PC-3 (cell line): ENCODE results near the gene RFC2. TPM values are rescaled to one million over a fixed set of nuclear protein-coding genes. Genes with fewer than 3 reads are reported as not detected.
A peak's percentile ranks its signal among the peaks of the same experiment; 100 is the strongest.

Source experiments
- ATAC-seq: fragments of 200-7000 bp; cut with Tn5 transposase; 2 replicates; pipeline ENCODE4 v1.9.1; 2020; ENCODE audit warnings: mild to moderate bottlenecking, moderate library complexity
- Bru-seq: library from RNA; stranded (reverse); fragments of 400-500 nt; gene quantifications from one replicate; lab custom pipeline; 2021; lab: Mats Ljungman, UMichigan
- BruChase-seq, 2 experiments: library from RNA; stranded (reverse); fragments of 400-500 nt; gene quantifications; one replicate each; lab custom pipeline; 2021; lab: Mats Ljungman, UMichigan
- BruUV-seq: library from RNA; stranded (reverse); fragments of 400-500 nt; replicated peaks from 2 replicates; lab custom pipeline; 2021; lab: Mats Ljungman, UMichigan
- CTCF ChIA-PET: fragments of 300-600 bp; sonication (Branson Sonifier 250); formaldehyde crosslinking; loops from one replicate; lab custom pipeline; 2022; ENCODE audit warnings: antibody characterized with exemption; lab: Charles Lee
- POLR2A ChIA-PET: fragments of 300-600 bp; sonication (Branson Sonifier 250); formaldehyde crosslinking; loops from one replicate; lab custom pipeline; 2022; ENCODE audit warnings: antibody characterized with exemption; ENCODE audit not compliant: unreplicated experiment; lab: Charles Lee
- DNase-seq: peaks from one replicate; pipeline ENCODE4 v3.0.0-alpha.2; 2015
- H2AFZ ChIP-seq: fragments of 300-600 bp; sonication (generic); 2 replicates; pipeline ENCODE4 v1.6.0; 2016; ENCODE audit warnings: antibody characterized with exemption, low read length
- H3F3A ChIP-seq: fragments of 300-600 bp; sonication (generic); one replicate; pipeline ENCODE4 v1.6.0; 2017; ENCODE audit warnings: antibody characterized with exemption, low read length, control low read depth, mild to moderate bottlenecking; ENCODE audit not compliant: unreplicated experiment
- H3K27ac ChIP-seq: fragments of 300-600 bp; sonication (generic); 2 replicates; pipeline ENCODE4 v1.5.1; 2016; ENCODE audit warnings: mild to moderate bottlenecking, low read length
- H3K27me3 ChIP-seq: fragments of 300-600 bp; sonication (generic); 2 replicates; pipeline ENCODE4 v1.6.1; 2016; ENCODE audit warnings: low read length, mixed read lengths
- H3K36me3 ChIP-seq: fragments of 300-600 bp; sonication (generic); 2 replicates; pipeline ENCODE4 v1.6.1; 2016; ENCODE audit warnings: low read depth, mixed run types, low read length, mixed read lengths
- H3K4me1 ChIP-seq: fragments of 300-600 bp; sonication (generic); 2 replicates; pipeline ENCODE4 v1.5.1; 2016; ENCODE audit warnings: low read length; ENCODE audit not compliant: insufficient read depth
- H3K4me2 ChIP-seq: fragments of 300-600 bp; sonication (generic); 2 replicates; pipeline ENCODE4 v1.6.0; 2016; ENCODE audit warnings: low read length
- H3K4me3 ChIP-seq: fragments of 300-600 bp; sonication (generic); 2 replicates; pipeline ENCODE4 v1.5.1; 2016; ENCODE audit warnings: mild to moderate bottlenecking, low read length, mixed read lengths
- H3K79me2 ChIP-seq: fragments of 300-600 bp; sonication (generic); 2 replicates; pipeline ENCODE4 v1.6.1; 2017; ENCODE audit warnings: low read length, mixed read lengths
- H3K9ac ChIP-seq: fragments of 300-600 bp; sonication (generic); 2 replicates; pipeline ENCODE4 v1.6.0; 2016; ENCODE audit warnings: mild to moderate bottlenecking, low read length
- H3K9me2 ChIP-seq: fragments of 300-600 bp; sonication (generic); replicated peaks from 2 replicates; pipeline ENCODE4 v1.6.1; 2016; ENCODE audit warnings: mixed run types, low read length, mixed read lengths
- H3K9me3 ChIP-seq: fragments of 300-600 bp; sonication (generic); 2 replicates; pipeline ENCODE4 v1.6.1; 2016; ENCODE audit warnings: low read length, mixed read lengths
- H4K20me1 ChIP-seq: fragments of 300-600 bp; sonication (generic); 2 replicates; pipeline ENCODE4 v1.6.1; 2016; ENCODE audit warnings: low read length, mixed read lengths
- CTCF ChIP-seq: fragments of 300-600 bp; sonication (generic); conservative IDR thresholded peaks from 2 replicates; pipeline ENCODE4 v1.5.1; 2017; ENCODE audit warnings: antibody characterized with exemption, low read depth, mild to moderate bottlenecking, low read length
- EZH2 ChIP-seq: fragments of 300-600 bp; sonication (generic); IDR thresholded peaks from one replicate; pipeline ENCODE4 v1.6.1; 2017; ENCODE audit warnings: antibody characterized with exemption, mild to moderate bottlenecking, low read length; ENCODE audit not compliant: unreplicated experiment
- EZH2phosphoT487 ChIP-seq: fragments of 300-600 bp; sonication (generic); IDR thresholded peaks from 2 replicates; pipeline ENCODE4 v1.6.1; 2018; ENCODE audit warnings: mild to moderate bottlenecking, antibody characterized with exemption, low read length, borderline replicate concordance
- intact Hi-C: fragments of 100-400 bp; cut with micrococcal nuclease; formaldehyde crosslinking; loops from 2 replicates; pipeline ENCODE4 v1.9.0; 2023
- long read RNA-seq: library from polyadenylated mRNA; unstranded; transcript quantifications from one replicate; pipeline ENCODE4 v2.0.0, GENCODE V29; 2021; ENCODE audit not compliant: unreplicated experiment
- total RNA-seq: library from RNA; depleted of rRNA; stranded (reverse); fragments of >200 nt; gene quantifications from 2 replicates; pipeline ENCODE4 v1.2.3, GENCODE V29; 2014; rRNA removed

The RFC2 gene
- total RNA-seq (57.4 and 60.4 TPM in 2 replicates), Bru-seq, nascent RNA (percentile 67 among the genes with signal in this experiment), BruChase-seq, experiment 1, labeled RNA remaining after a 6-hour chase (percentile 71 among the genes with signal in this experiment), BruChase-seq, experiment 2, labeled RNA remaining after a 2-hour chase (percentile 58 among the genes with signal in this experiment)
- long read RNA-seq, transcript RFC2-201 (11 exons, 1,695 nt) = major isoform, 44 of 61 reads
- long read RNA-seq, transcript RFC2-202 (10 exons, 1,576 nt) = minor isoform, 5 of 61 reads
- long read RNA-seq, partial matches to known transcripts = 4 of 61 reads
- long read RNA-seq, other reads (novel, unspliced or antisense) = 6 of 61 reads

GRCh38 chr7:74254129-74254857 is at the start of gene RFC2:
TSS of gene RFC2 (minus strand) at chr7:74254399. CDS start at chr7:74254383, 16 bp downstream.
- CTCF ChIA-PET = interaction anchor here (0.9 kb wide), 1 partner anchor 48 kb away, joined by 4 read pairs; no protein-coding TSS in a partner anchor
- H3K27me3 ChIP-seq = no peaks in the 10 kb centered on the region
- H3K9me3 ChIP-seq = no peaks in the 10 kb centered on the region
- ATAC-seq (peak; percentile 91), DNase-seq (peak; percentile 95)
- H3K9me2 ChIP-seq = no peaks in the 10 kb centered on the region
- peak within 1 kb of the TSS; percentile 95 for H3K4me3 ChIP-seq
- TF ChIP-seq CTCF (no peak), EZH2phosphoT487 (no peak), EZH2 (no peak)
- peaks cover 13% of the 10 kb centered on the region for H3K36me3 ChIP-seq
- intact Hi-C loops = loop anchor here (2.0 to 5.0 kb wide), 2 partner anchors 25 to 47 kb away; no protein-coding TSS in a partner anchor
- H3K79me2 ChIP-seq = peaks cover 32% of the 10 kb centered on the region
- H2AFZ ChIP-seq = peak within 1 kb of the TSS; percentile 95
- H3K27ac ChIP-seq = peak within 1 kb of the TSS; percentile 76
- H3K4me1 ChIP-seq = peaks cover 11% of the 10 kb centered on the region
- H3K4me2 ChIP-seq = peak within 1 kb of the TSS; percentile 90
- POLR2A ChIA-PET = no interaction called here
- no peaks in the 10 kb centered on the region for H4K20me1 ChIP-seq
- peak within 1 kb of the TSS; percentile 99 for H3K9ac ChIP-seq
- no peaks in the 10 kb centered on the region for H3F3A ChIP-seq
- no TSS peak for BruUV-seq

- H3K4me1 ChIP-seq = peaks cover 19% of the 10 kb centered on the region
- intact Hi-C loops = no loop called here
- H3K9me3 ChIP-seq = no peaks in the 10 kb centered on the region
- ATAC-seq (peak; percentile 6; the same call in 1 of the 2 replicates), DNase-seq (no peak)
- H2AFZ ChIP-seq = no peak overlapping the region
- no peaks in the 10 kb centered on the region for H3K36me3 ChIP-seq
- no TSS peak for BruUV-seq
- H3K4me2 ChIP-seq = no peak overlapping the region
- no peak overlapping the region for H3K27ac ChIP-seq
- no peak overlapping the region for H3K9ac ChIP-seq
- no peaks in the 10 kb centered on the region for H3K9me2 ChIP-seq
- ChIA-PET POLR2A (no interaction called here), CTCF (interaction anchor here (0.6 kb wide), 1 partner anchor 28 kb away, joined by 3 read pairs; no protein-coding TSS in a partner anchor)
- no peaks in the 10 kb centered on the region for H3F3A ChIP-seq
- peaks cover 27% of the 10 kb centered on the region for H3K79me2 ChIP-seq
- no peaks in the 10 kb centered on the region for H3K27me3 ChIP-seq
- no peak overlapping the region for H3K4me3 ChIP-seq
- H4K20me1 ChIP-seq = no peaks in the 10 kb centered on the region
- TF ChIP-seq EZH2 = no peak
- no peak for TF ChIP-seq CTCF
- TF ChIP-seq EZH2phosphoT487 = no peak
Observed at GRCh38 chr7:74302745-74303221, 48.6 kb upstream of the RFC2 start.
